Lower lobe of right lung (tissue), 2 donors: ENCODE data around the gene ZFP57. TPM values are rescaled to one million over a fixed set of nuclear protein-coding genes. Genes with fewer than 3 reads are reported as not detected.

Experiments
- ATAC-seq, 2 donors: fragments of 200-7000 bp; cut with Tn5 transposase; one replicate each; pipeline ENCODE4 v1.9.1; 2020 to 2022; ENCODE audit warnings: mild to moderate bottlenecking in 2 of 2, moderate library complexity in 2 of 2
- DNase-seq: peaks from one replicate; pipeline ENCODE4 v3.0.0-alpha.2; 2020
- H3K27ac ChIP-seq: fragments of 200-600 bp; one replicate; pipeline ENCODE4 v1.8.0; 2022
- H3K27me3 ChIP-seq: fragments of 200-600 bp; one replicate; pipeline ENCODE4 v1.8.0; 2022; ENCODE audit warnings: low read depth
- H3K36me3 ChIP-seq: fragments of 200-600 bp; one replicate; pipeline ENCODE4 v1.8.0; 2022; ENCODE audit warnings: mild to moderate bottlenecking
- H3K4me1 ChIP-seq: fragments of 200-600 bp; one replicate; pipeline ENCODE4 v1.8.0; 2022
- H3K4me3 ChIP-seq: fragments of 200-600 bp; one replicate; pipeline ENCODE4 v1.8.0; 2022; ENCODE audit warnings: mild to moderate bottlenecking
- H3K9me3 ChIP-seq: fragments of 200-600 bp; one replicate; pipeline ENCODE4 v1.8.0; 2022
- CTCF ChIP-seq: fragments of 200-600 bp; IDR thresholded peaks from one replicate; pipeline ENCODE4 v1.8.0; 2022; ENCODE audit warnings: antibody characterized with exemption, mild to moderate bottlenecking
- intact Hi-C: fragments of 100-400 bp; cut with DNase I; formaldehyde crosslinking; loops from one replicate; pipeline ENCODE4 v1.11.0; 2022
- total RNA-seq: library from RNA; stranded (reverse); fragmentation: NEBNext Ultra II Directional; extraction: Animal tissue kit (Norgen Biotek cat#: 25700); gene quantifications from one replicate; pipeline ENCODE4 v1.2.1, GENCODE V29; 2021
- donor health status: DM: no; HTN: yes; CAD: no; lungs with severe emphysema.

ZFP57 gene
- total RNA-seq, 1 donor from 2014 or later, result not detected

DNA sequence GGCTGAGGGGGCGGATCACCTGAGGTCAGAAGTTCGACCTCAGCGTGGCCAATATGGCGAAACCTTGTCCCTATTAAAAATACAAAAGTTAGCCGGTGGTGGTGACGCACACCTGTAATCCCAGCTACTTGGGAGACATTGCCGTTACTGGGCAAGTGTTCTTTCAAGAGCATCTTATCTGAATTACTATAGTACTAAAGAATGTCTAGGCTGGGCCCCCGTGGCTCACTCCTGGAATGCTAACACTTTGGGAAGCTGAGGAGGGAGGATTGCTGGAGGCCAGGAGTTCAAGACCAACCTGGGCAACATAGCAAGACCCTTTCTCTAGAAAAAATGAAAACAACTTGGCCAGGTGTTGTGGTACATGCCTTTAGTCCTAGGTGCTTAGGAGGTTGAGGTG lies 859 bp upstream of the ZFP57 start:
- ATAC-seq, result no peak
- intact Hi-C loops, result no loop called here

GRCh38 chr6:29680416-29680815 lies 536 bp downstream of the ZFP57 start:
- no peaks in the 10 kb centered on the region for H3K4me1 ChIP-seq
- no peaks in the 10 kb centered on the region for H3K36me3 ChIP-seq
- peaks cover 8% of the 10 kb centered on the region for H3K27me3 ChIP-seq
- ATAC-seq (no peak), DNase-seq (no peak)
- intact Hi-C loops, result no loop called here
- H3K27ac ChIP-seq, result no peak overlapping the region
- no peak for TF ChIP-seq CTCF
- H3K4me3 ChIP-seq, result no peak overlapping the region
- H3K9me3 ChIP-seq, result no peaks in the 10 kb centered on the region

More for the DNA sequence above, 859 bp upstream of the ZFP57 start:
- Histone ChIP-seq H3K9me3 (no peaks in the 10 kb centered on the region), H3K27ac (no peak overlapping the region), H3K27me3 (peaks cover 8% of the 10 kb centered on the region), H3K4me3 (no peak overlapping the region), H3K36me3 (no peaks in the 10 kb centered on the region), H3K4me1 (no peaks in the 10 kb centered on the region)
- no peak for DNase-seq
- no peak for TF ChIP-seq CTCF

GRCh38 chr6:29679962-29680361 lies 990 bp downstream of the ZFP57 start:
- no peaks in the 10 kb centered on the region for H3K36me3 ChIP-seq
- TF ChIP-seq CTCF, result no peak
- H3K27ac ChIP-seq, result no peak overlapping the region
- H3K4me3 ChIP-seq, result no peak overlapping the region
- H3K9me3 ChIP-seq, result no peaks in the 10 kb centered on the region
- peaks cover 8% of the 10 kb centered on the region for H3K27me3 ChIP-seq
- DNase-seq (no peak), ATAC-seq (no peak)
- intact Hi-C loops, result no loop called here
- H3K4me1 ChIP-seq, result no peaks in the 10 kb centered on the region

GRCh38 chr6:29678114-29678513 lies 2.8 kb downstream of the ZFP57 start:
- no peak overlapping the region for H3K27ac ChIP-seq
- H3K36me3 ChIP-seq, result no peaks in the 10 kb centered on the region
- no peaks in the 10 kb centered on the region for H3K9me3 ChIP-seq
- peaks cover 8% of the 10 kb centered on the region for H3K27me3 ChIP-seq
- intact Hi-C loops, result no loop called here
- TF ChIP-seq CTCF, result no peak
- no peak for ATAC-seq
- H3K4me3 ChIP-seq, result no peak overlapping the region
- H3K4me1 ChIP-seq, result no peaks in the 10 kb centered on the region
- no peak for DNase-seq

DNA sequence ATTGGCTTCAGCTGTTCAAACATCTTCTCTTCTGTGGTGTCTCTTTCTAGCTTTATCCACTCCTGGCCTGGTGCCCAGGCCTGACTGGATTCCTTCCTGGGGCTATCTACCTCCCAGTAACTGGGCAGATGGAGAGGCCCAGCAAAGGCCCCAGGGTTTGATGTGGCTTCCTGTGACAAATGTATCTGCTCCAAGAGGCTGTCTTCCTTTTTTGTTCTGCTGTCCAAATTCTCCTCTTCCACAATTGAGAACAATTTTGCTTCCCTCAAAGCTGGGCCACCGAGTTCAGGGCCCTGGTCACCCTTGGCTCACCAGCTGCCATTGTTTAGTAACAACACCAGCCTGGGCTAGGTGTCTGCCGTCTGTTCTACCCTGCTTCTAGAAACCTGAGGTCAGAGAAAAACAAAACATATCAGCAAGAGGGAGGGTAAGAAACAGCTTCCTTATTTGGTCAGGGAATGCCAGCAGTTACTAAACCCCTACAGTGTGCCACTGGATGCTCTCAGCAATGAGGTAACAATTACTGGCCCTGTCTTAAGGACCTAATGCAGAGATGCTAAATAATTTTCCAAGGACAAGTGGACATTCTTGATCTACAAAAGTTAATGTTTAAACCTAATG lies 3.9 kb downstream of the ZFP57 start:
- intact Hi-C loops, result no loop called here
- no peak for DNase-seq
- peak in 1 of 2 donors; percentile 42 for ATAC-seq
- no peaks in the 10 kb centered on the region for H3K9me3 ChIP-seq
- no peak overlapping the region for H3K27ac ChIP-seq
- H3K27me3 ChIP-seq, result peaks cover 18% of the 10 kb centered on the region
- no peaks in the 10 kb centered on the region for H3K4me1 ChIP-seq
- no peak overlapping the region for H3K4me3 ChIP-seq
- TF ChIP-seq CTCF, result no peak
- no peaks in the 10 kb centered on the region for H3K36me3 ChIP-seq
